Measurements from ENCODE around the gene PARD3. TPM values are rescaled to one million over a fixed set of nuclear protein-coding genes. Genes with fewer than 3 reads are reported as not detected.

The PARD3 gene
- total RNA-seq, 2 donors from 2014 or later = 31.6 to 41.6 TPM

DNA sequence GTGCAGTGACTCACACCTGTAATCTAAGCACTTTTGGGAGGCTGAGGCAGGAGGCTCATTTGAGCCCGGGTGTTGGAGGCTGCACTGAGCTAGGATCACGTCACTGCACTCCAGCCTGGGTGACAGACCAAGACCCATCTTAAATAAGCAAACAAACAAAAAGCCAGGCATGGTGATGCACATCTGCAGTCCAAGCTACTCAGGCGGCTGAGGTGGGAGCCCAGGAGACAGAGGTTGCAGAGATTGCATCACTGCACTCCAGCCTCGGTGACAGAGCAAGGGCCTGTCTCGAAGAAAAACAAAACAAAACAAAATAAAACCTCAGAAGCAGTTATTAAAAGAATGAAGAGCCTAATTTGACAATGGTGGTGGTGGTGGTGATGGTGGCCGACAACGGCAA is 132.5 kb downstream of the PARD3 start:
- TF ChIP-seq, protein P1, sequence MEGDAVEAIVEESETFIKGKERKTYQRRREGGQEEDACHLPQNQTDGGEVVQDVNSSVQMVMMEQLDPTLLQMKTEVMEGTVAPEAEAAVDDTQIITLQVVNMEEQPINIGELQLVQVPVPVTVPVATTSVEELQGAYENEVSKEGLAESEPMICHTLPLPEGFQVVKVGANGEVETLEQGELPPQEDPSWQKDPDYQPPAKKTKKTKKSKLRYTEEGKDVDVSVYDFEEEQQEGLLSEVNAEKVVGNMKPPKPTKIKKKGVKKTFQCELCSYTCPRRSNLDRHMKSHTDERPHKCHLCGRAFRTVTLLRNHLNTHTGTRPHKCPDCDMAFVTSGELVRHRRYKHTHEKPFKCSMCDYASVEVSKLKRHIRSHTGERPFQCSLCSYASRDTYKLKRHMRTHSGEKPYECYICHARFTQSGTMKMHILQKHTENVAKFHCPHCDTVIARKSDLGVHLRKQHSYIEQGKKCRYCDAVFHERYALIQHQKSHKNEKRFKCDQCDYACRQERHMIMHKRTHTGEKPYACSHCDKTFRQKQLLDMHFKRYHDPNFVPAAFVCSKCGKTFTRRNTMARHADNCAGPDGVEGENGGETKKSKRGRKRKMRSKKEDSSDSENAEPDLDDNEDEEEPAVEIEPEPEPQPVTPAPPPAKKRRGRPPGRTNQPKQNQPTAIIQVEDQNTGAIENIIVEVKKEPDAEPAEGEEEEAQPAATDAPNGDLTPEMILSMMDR (IDR thresholded peaks at IDR 0.05) = no peak
- H3K4me1 ChIP-seq = peaks cover 0 to 5% of the 10 kb centered on the region in 2 donors
- no peaks in the 10 kb centered on the region for H3K27me3 ChIP-seq
- no peaks in the 10 kb centered on the region for H3K9me3 ChIP-seq
- DNase-seq (ENCODE audit: low spot score) = no peak
- no peaks in the 10 kb centered on the region for H3K36me3 ChIP-seq
- no peak overlapping the region for H3K27ac ChIP-seq
- H3K4me3 ChIP-seq = no peak overlapping the region

DNA sequence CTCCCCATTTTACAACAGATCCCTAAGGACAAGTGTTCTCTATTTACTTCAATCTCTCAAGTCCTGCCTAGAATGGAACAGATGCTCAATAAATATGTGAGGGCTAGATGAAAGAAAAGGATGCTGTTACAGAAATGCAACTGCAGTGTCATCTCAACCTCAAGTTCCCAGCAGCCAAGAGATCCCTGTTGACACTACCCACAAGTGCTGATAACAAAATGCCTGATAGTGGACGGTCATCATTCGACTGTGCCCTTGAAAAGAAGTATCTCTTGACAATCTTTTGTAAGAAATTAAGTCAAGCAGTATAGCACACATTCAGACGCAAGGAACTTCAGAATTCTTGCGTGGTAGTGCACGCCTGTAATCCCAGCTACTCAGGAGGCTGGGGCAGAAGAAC is 133.2 kb downstream of the PARD3 start:
- Histone ChIP-seq H3K4me3 (no peak overlapping the region), H3K9me3 (no peaks in the 10 kb centered on the region), H3K36me3 (no peaks in the 10 kb centered on the region), H3K4me1 (no peaks in the 10 kb centered on the region), H3K27me3 (no peaks in the 10 kb centered on the region), H3K27ac (no peak overlapping the region)
- DNase-seq (ENCODE audit: low spot score) = no peak
- TF ChIP-seq, protein P1 (IDR thresholded peaks at IDR 0.05) = no peak

DNA sequence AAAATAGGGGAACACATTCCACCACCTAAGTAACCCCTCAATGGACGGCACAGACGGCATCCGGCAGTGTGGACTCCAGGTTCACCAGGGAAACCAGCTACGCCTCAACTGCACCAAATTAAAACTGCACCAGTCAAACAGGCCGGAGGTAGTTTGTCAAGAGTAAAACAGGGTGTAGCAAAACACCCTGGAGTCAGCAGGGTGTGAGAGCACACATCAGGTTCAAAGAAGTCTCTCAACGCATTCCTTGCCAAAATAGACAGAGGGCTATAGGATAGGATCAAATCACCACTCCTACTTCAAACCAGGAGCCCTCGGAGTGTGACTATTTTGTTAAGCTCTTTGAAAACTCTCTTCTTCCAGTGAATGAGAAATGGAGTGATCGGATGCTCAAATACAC is 135.9 kb downstream of the PARD3 start:
- Histone ChIP-seq H3K4me1 (no peaks in the 10 kb centered on the region), H3K36me3 (no peaks in the 10 kb centered on the region), H3K4me3 (no peak overlapping the region), H3K9me3 (no peaks in the 10 kb centered on the region), H3K27ac (no peak overlapping the region), H3K27me3 (no peaks in the 10 kb centered on the region)
- no peak for DNase-seq (ENCODE audit: low spot score)
- TF ChIP-seq, protein P1 (IDR thresholded peaks at IDR 0.05) = no peak

DNA sequence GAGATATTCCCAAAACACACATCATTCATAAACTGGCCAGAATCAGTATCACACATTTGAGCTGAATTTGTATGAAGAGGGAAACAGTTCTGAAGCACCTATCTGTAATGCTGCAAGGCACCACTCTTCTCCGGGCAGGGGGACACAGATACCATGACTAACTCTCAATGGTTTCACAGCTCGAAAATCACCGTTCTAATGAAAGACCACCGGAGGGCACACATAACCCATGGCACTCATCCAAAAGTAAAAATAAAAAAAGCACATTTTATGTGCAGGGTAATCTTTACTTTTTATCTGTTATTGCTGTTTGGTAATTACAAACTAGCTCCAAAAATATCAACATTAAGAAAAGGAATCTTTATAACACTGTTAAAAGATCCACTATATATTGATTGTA is 137.5 kb downstream of the PARD3 start:
- no peak for DNase-seq (ENCODE audit: low spot score)
- Histone ChIP-seq H3K4me3 (no peak overlapping the region), H3K27ac (no peak overlapping the region), H3K4me1 (peaks cover 0 to 12% of the 10 kb centered on the region in 2 donors), H3K27me3 (no peaks in the 10 kb centered on the region), H3K9me3 (no peaks in the 10 kb centered on the region), H3K36me3 (no peaks in the 10 kb centered on the region)
- TF ChIP-seq, protein P1 (IDR thresholded peaks at IDR 0.05) = no peak

DNA sequence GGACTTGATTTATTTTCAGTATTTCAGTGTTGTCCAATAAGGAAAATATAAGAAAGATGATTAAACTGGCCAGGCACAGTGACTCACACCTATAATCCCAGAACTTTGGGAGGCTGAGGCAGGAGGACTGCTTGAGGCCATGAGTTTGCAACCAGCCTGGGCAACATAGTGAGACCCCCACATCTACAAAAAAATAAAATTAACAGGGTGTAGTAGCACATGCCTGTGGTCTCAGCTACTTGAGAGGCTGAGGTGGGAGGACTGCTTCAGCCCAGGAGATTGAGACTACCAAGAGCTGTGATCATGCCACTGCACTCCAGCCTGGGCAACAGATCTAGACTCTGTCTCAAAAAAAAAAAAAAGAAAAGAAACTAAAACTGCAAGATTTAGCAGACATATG is 138.0 kb downstream of the PARD3 start:
- Histone ChIP-seq H3K27ac (no peak overlapping the region), H3K4me3 (no peak overlapping the region), H3K4me1 (peaks cover 0 to 15% of the 10 kb centered on the region in 2 donors), H3K36me3 (no peaks in the 10 kb centered on the region), H3K9me3 (no peaks in the 10 kb centered on the region), H3K27me3 (no peaks in the 10 kb centered on the region)
- TF ChIP-seq, protein P1 (IDR thresholded peaks at IDR 0.05) = no peak
- no peak for DNase-seq (ENCODE audit: low spot score)

DNA sequence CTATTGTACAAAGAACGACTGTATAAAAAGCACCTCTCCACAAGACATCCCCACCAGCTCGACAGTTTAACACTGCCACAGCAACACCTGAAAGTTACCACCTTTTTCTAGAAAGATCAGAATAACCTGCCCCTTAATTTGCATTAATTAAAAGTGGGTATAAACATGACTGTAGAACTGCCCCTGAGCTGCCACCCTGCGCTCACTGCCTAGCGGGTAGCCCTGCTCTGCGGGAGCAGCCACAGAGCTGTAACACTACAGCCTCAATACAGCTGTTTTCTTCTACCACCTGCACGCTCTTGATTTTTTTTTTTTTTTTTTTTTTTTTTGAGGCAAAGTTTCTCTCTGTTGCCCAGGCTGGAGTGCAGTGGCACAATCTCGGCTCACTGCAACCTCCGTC is 140.9 kb downstream of the PARD3 start:
- Histone ChIP-seq H3K4me3 (no peak overlapping the region), H3K4me1 (peaks cover 0 to 15% of the 10 kb centered on the region in 2 donors), H3K27ac (no peak overlapping the region), H3K36me3 (no peaks in the 10 kb centered on the region), H3K27me3 (no peaks in the 10 kb centered on the region), H3K9me3 (no peaks in the 10 kb centered on the region)
- DNase-seq (ENCODE audit: low spot score) = no peak
- TF ChIP-seq, protein P1 (IDR thresholded peaks at IDR 0.05) = no peak
